GM12878 (cell line): ENCODE measurements around the gene COL4A2. TPM values are rescaled to one million over a fixed set of nuclear protein-coding genes. Genes with fewer than 3 reads are reported as not detected.

Source experiments
- ATAC-seq: fragments of 200-7000 bp; cut with Tn5 transposase; 3 replicates; pipeline ENCODE4 v1.9.1; 2020; ENCODE audit warnings: mild to moderate bottlenecking, moderate library complexity
- BruUV-seq: library from RNA; stranded (reverse); fragments of 400-500 nt; replicated peaks from 2 replicates; lab custom pipeline; 2021; lab: Mats Ljungman, UMichigan
- CTCF ChIA-PET: fragments of 300-600 bp; sonication (Branson Sonifier 250); formaldehyde crosslinking; extraction: SDS; loops from one replicate; lab custom pipeline; 2021; ENCODE audit warnings: inconsistent platforms; lab: Yijun Ruan, JAX
- POLR2A ChIA-PET: fragments of 350-600 bp; formaldehyde crosslinking; extraction: SDS; loops from one replicate; lab custom pipeline; 2021; ENCODE audit warnings: inconsistent platforms; lab: Charles Lee
- RAD21 ChIA-PET: fragments of 300-600 bp; sonication (Branson Sonifier 250); formaldehyde crosslinking; loops from one replicate; lab custom pipeline; 2023; ENCODE audit warnings: antibody characterized with exemption; ENCODE audit not compliant: unreplicated experiment; lab: Charles Lee
- SMC1A ChIA-PET: fragments of 300-600 bp; sonication (Branson Sonifier 250); formaldehyde crosslinking; loops from one replicate; lab custom pipeline; 2023; ENCODE audit not compliant: unreplicated experiment, uncharacterized antibody; lab: Charles Lee
- DNase-seq: peaks from one replicate; pipeline ENCODE4 v3.0.0-alpha.2; 2011; ENCODE audit warnings: low read depth, low spot score
- FAIRE-seq: peaks from 3 replicates; lab custom pipeline; 2011; peaks lifted over from hg19 to GRCh38; lab: Jason Lieb, UNC
- H2AFZ ChIP-seq: 2 replicates; pipeline ENCODE4 v1.6.0; 2011; ENCODE audit warnings: low read depth, low read length, control low read depth; ENCODE audit not compliant: control insufficient read depth
- H3K27ac ChIP-seq: 2 replicates; pipeline ENCODE4 v1.5.1; 2011; ENCODE audit warnings: control low read depth; ENCODE audit not compliant: control insufficient read depth, insufficient read depth
- H3K27me3 ChIP-seq, 2 experiments: replicated peaks in 1 of 2; 2 replicates each; pipeline versions ENCODE4 v1.6.0 to v1.6.1; 2011; ENCODE audit warnings: low read length in 1 of 2; ENCODE audit not compliant: control insufficient read depth in 2 of 2, insufficient read depth in 2 of 2
- H3K36me3 ChIP-seq, 2 experiments: 2 replicates each; pipeline ENCODE4 v1.5.1; 2011; ENCODE audit warnings: low read length in 1 of 2; ENCODE audit not compliant: control insufficient read depth in 2 of 2, insufficient read depth in 2 of 2
- H3K4me1 ChIP-seq: 2 replicates; pipeline ENCODE4 v1.6.1; 2011; ENCODE audit warnings: mild to moderate bottlenecking, low read length, moderate library complexity, mixed read lengths; ENCODE audit not compliant: control insufficient read depth, insufficient read depth
- H3K4me2 ChIP-seq: 2 replicates; pipeline ENCODE4 v1.6.0; 2011; ENCODE audit warnings: control low read depth; ENCODE audit not compliant: control insufficient read depth, insufficient read depth
- H3K4me3 ChIP-seq: fragments of 200-600 bp; sonication (generic); 2 replicates; pipeline ENCODE4 v1.5.1; 2016
- H3K79me2 ChIP-seq: 2 replicates; pipeline ENCODE4 v1.6.0; 2011; ENCODE audit warnings: low read length; ENCODE audit not compliant: control insufficient read depth, insufficient read depth
- H3K9ac ChIP-seq: 2 replicates; pipeline ENCODE4 v1.8.0; 2011; ENCODE audit warnings: low read length, control low read depth, mixed read lengths; ENCODE audit not compliant: control insufficient read depth, insufficient read depth
- H3K9me3 ChIP-seq: replicated peaks from 3 replicates; pipeline ENCODE4 v1.5.1; 2011; ENCODE audit warnings: mild to moderate bottlenecking, low read length; ENCODE audit not compliant: control insufficient read depth, insufficient read depth
- H4K20me1 ChIP-seq: 2 replicates; pipeline ENCODE4 v1.6.0; 2011; ENCODE audit not compliant: control insufficient read depth, insufficient read depth
- ATF2 ChIP-seq: IDR thresholded peaks from 2 replicates; pipeline ENCODE4 v1.6.1; 2012; ENCODE audit warnings: low read length, inconsistent platforms
- BCLAF1 ChIP-seq: fragments of 450-650 bp; IDR thresholded peaks from 2 replicates; pipeline ENCODE4 v1.6.1; 2017; ENCODE audit warnings: antibody characterized with exemption, mild to moderate bottlenecking, moderate library complexity
- CBX5 ChIP-seq: sonication (generic); IDR thresholded peaks from 2 replicates; pipeline ENCODE4 v1.6.1; 2016; ENCODE audit warnings: low read depth, moderate library complexity, mild to moderate bottlenecking, inconsistent platforms
- CUX1 ChIP-seq: IDR thresholded peaks from 2 replicates; pipeline ENCODE4 v1.6.1; 2012; ENCODE audit warnings: improper control_type of control experiment, low read depth, low read length; ENCODE audit not compliant: insufficient replicate concordance
- HCFC1 ChIP-seq: fragments of 150-350 bp; IDR thresholded peaks from 2 replicates; pipeline ENCODE4 v1.6.1; 2014; ENCODE audit warnings: low read length
- NFYA ChIP-seq: IDR thresholded peaks from 2 replicates; pipeline ENCODE4 v1.6.1; 2011; ENCODE audit warnings: low read depth, mild to moderate bottlenecking, low read length, improper control_type of control experiment, borderline replicate concordance
- POLR2AphosphoS5 ChIP-seq: IDR thresholded peaks from 2 replicates; pipeline ENCODE4 v1.6.1; 2011; ENCODE audit warnings: mild to moderate bottlenecking, low read length, inconsistent platforms
- RB1 ChIP-seq: fragments of 450-650 bp; formaldehyde crosslinking; IDR thresholded peaks from 2 replicates; pipeline ENCODE4 v1.6.1; 2017; ENCODE audit warnings: mild to moderate bottlenecking, borderline replicate concordance
- ZBTB33 ChIP-seq: fragments of 450-650 bp; IDR thresholded peaks from 2 replicates; pipeline ENCODE4 v1.6.1; 2017; ENCODE audit warnings: mild to moderate bottlenecking
- WGBS: methylation state at CpG from one replicate; pipeline ENCODE4 v1.1.6; 2016; ENCODE audit warnings: low lambda C conversion rate; ENCODE audit not compliant: insufficient replicate concordance, insufficient coverage; ENCODE audit errors: missing lambda C conversion rate; 5-methylcytosine and 5-hydroxymethylcytosine counted together
- in situ Hi-C: fragments of 300-500 bp; cut with MboI; formaldehyde crosslinking; loops from 9 replicates; pipeline ENCODE4 v1.14.3; 2018; ENCODE audit warnings: mixed read lengths
- intact Hi-C: fragments of 100-400 bp; cut with micrococcal nuclease; formaldehyde crosslinking; loops from one replicate; pipeline ENCODE4 v1.14.2; 2022; ENCODE audit not compliant: unreplicated experiment
- polyA plus RNA-seq, 11 experiments: library from polyadenylated mRNA; depleted of rRNA in 4 of 11; unstranded in 6 of 11; stranded (reverse) in 5 of 11; fragments of >200 nt; fragmentation: Nextera tagmentation in 4 of 11; fragmentation: Illumina TruSeq in 1 of 11; extraction: Ambion mirVana in 4 of 11; extraction: Trizol in 1 of 11; gene quantifications; 1 replicate in 1 of 11; 2 replicates in 10 of 11; pipeline versions ENCODE4 v1.2.1 to v1.2.3, GENCODE V29; 2011 to 2016; ENCODE audit warnings: inconsistent platforms in 2 of 11, missing spikeins in 2 of 11, low read depth in 1 of 11
- total RNA-seq, 4 experiments: library from RNA; depleted of rRNA in 3 of 4; stranded (reverse); fragments of >200 nt in 3 of 4; fragmentation: Illumina TruSeq in 1 of 4; extraction: Trizol in 1 of 4; gene quantifications; 2 replicates each; pipeline versions ENCODE4 v1.2.1 to v1.2.3, GENCODE V29; 2013 to 2021

Gene COL4A2
- total and polyA plus RNA-seq, 10 of the 15 experiments (the other 5 are each of a cell fraction or from before 2014, with no cell fraction given) = 0.16 to 1.6 (median 0.62) TPM; not detected in 3

- peak overlapping the region; percentile 38; the same call in 1 of the 2 replicates for H3K4me2 ChIP-seq
- SMC1A ChIA-PET = interaction anchor here (0.6 to 5.9 kb wide), 12 partner anchors 9 to 542 kb away, joined by 3 to 38 read pairs (median 4); partner anchors contain the start of gene RAB20
- H3K4me1 ChIP-seq = peaks cover 18% of the 10 kb centered on the region
- no peaks in the 10 kb centered on the region for H4K20me1 ChIP-seq
- peak; percentile 27 for FAIRE-seq
- RAD21 ChIA-PET = interaction anchor here (0.6 to 3.2 kb wide), 8 partner anchors 10 to 101 kb away, joined by 3 to 28 read pairs (median 5); partner anchors contain the start of gene RAB20
- H3K27me3 ChIP-seq = no peaks in the 10 kb centered on the region
- 23% methylated on average over 25 of the region's 25 CpGs for WGBS
- peak; percentile 90 for ATAC-seq
- in situ Hi-C loops (no loop called here), intact Hi-C loops (loop anchor here (1.0 to 5.0 kb wide), 2 partner anchors 53 to 69 kb away; no protein-coding TSS in a partner anchor)
- CTCF ChIA-PET = interaction anchor here (0.6 to 3.7 kb wide), 17 partner anchors 9 to 302 kb away, joined by 3 to 55 read pairs (median 3); partner anchors contain the start of gene RAB20
- no peaks in the 10 kb centered on the region for H3K9me3 ChIP-seq
- BruUV-seq = no TSS peak
- H3K27ac ChIP-seq = no peak overlapping the region
- no peak overlapping the region for H3K4me3 ChIP-seq
- POLR2A ChIA-PET = interaction anchor here (1.6 kb wide), 1 partner anchor 70 kb away, joined by 5 read pairs; no protein-coding TSS in a partner anchor
- peak; percentile 35 for DNase-seq
- H3K36me3 ChIP-seq = peaks cover 2 to 5% of the 10 kb centered on the region in 2 experiments; a peak in 2 of 4 replicates
- no peak overlapping the region for H2AFZ ChIP-seq
- H3K79me2 ChIP-seq = no peaks in the 10 kb centered on the region
- no peak overlapping the region for H3K9ac ChIP-seq
- no peak for TF ChIP-seq BCLAF1
- no peak for TF ChIP-seq NFYA
- no peak for TF ChIP-seq ZBTB33
- TF ChIP-seq RB1 = no peak
- TF ChIP-seq HCFC1 = no peak
- no peak for TF ChIP-seq CUX1
- no peak for TF ChIP-seq POLR2AphosphoS5
- no peak for TF ChIP-seq CBX5
- no peak for TF ChIP-seq ATF2
These were observed 218.5 kb downstream of the COL4A2 start for GRCh38 chr13:110525328-110526319.
